GM21447 (cell line): ENCODE results near the gene AK1.

Experiments
- ATAC-seq: cut with Tn5 transposase; IDR thresholded peaks from one replicate; pipeline ENCODE4 v1.9.1; 2021; ENCODE audit not compliant: unreplicated experiment

The AK1 gene

GRCh38 chr9:127826253-127826913 lies 51.1 kb downstream of the AK1 start:
- ATAC-seq, result no peak

- ATAC-seq, result no peak
Observed at GRCh38 chr9:127825319-127826051, 52.0 kb downstream of the AK1 start.

- ATAC-seq, result no peak
Observed at GRCh38 chr9:127822108-127822507, 55.4 kb downstream of the AK1 start.

- no peak for ATAC-seq
Observed at GRCh38 chr9:127818574-127818973, 58.9 kb downstream of the AK1 start.

DNA sequence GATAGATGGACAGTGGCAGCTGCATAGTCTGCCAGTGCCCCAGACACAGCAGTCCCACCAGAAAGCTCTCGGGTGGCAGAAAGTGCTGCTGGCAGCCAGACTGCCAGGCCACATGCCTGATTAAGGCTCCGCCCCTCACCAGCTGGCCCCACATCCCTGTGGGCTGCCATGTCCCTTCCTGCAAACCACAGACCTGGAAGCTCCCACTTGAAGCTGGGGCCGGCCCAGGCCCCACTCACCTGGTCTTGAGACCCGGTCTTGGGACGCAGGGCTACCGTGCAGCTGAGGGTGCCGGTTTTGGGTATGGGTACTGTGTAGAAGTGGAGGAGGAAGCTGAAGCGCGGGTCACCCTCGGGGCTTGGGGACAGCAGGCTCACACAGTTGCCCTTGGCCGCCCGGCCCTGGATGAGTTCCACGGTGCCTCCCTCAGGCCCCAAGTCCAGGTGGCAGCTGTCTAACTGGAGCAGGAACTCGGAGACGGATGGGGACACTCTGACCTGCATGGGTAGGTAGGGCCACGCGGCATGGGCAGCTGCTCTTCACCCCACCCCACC lies 59.5 kb downstream of the AK1 start:
- ATAC-seq, result no peak

GRCh38 chr9:127816728-127817127 lies 60.7 kb downstream of the AK1 start:
- no peak for ATAC-seq
